ENCODE measurements around the gene RYR3. TPM values are rescaled to one million over a fixed set of nuclear protein-coding genes. Genes with fewer than 3 reads are reported as not detected.

The RYR3 gene
- total RNA-seq, 1 donor from 2014 or later, result 0.32 TPM

GRCh38 chr15:33395846-33396245, 85.1 kb downstream of the RYR3 start:
- Histone ChIP-seq H3K27me3 (ENCODE audit: low read depth) (no peaks in the 10 kb centered on the region), H3K36me3 (no peaks in the 10 kb centered on the region), H3K9me3 (no peaks in the 10 kb centered on the region), H3K4me1 (no peaks in the 10 kb centered on the region), H3K4me3 (no peak overlapping the region), H3K27ac (no peak overlapping the region)
- ATAC-seq (no peak), DNase-seq (no peak)
- TF ChIP-seq, protein P1, sequence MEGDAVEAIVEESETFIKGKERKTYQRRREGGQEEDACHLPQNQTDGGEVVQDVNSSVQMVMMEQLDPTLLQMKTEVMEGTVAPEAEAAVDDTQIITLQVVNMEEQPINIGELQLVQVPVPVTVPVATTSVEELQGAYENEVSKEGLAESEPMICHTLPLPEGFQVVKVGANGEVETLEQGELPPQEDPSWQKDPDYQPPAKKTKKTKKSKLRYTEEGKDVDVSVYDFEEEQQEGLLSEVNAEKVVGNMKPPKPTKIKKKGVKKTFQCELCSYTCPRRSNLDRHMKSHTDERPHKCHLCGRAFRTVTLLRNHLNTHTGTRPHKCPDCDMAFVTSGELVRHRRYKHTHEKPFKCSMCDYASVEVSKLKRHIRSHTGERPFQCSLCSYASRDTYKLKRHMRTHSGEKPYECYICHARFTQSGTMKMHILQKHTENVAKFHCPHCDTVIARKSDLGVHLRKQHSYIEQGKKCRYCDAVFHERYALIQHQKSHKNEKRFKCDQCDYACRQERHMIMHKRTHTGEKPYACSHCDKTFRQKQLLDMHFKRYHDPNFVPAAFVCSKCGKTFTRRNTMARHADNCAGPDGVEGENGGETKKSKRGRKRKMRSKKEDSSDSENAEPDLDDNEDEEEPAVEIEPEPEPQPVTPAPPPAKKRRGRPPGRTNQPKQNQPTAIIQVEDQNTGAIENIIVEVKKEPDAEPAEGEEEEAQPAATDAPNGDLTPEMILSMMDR (IDR thresholded peaks at IDR 0.05), result no peak
- intact Hi-C loops (cut with DNase I), result no loop called here

DNA sequence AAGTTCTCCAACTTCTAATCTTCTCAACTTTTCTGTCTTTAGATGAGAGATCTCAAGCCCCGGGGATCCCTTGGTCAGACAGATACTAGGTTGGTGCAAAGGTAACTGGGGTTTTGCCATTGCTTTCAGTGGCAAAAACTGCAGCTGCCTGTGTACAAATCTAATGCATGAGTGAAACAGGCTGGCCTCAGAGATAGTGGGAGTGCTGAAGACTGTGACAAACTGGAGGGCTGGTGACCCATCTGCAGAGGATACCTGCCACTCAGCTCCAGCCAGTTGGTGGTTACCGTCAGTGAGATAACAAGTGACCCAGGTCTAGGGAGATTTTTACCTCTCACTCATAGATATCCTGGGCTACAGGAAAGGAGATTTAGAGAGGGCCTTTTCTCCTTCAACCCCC, 85.7 kb downstream of the RYR3 start:
- Histone ChIP-seq H3K36me3 (no peaks in the 10 kb centered on the region), H3K4me1 (no peaks in the 10 kb centered on the region), H3K4me3 (no peak overlapping the region), H3K27me3 (ENCODE audit: low read depth) (no peaks in the 10 kb centered on the region), H3K9me3 (no peaks in the 10 kb centered on the region), H3K27ac (no peak overlapping the region)
- DNase-seq (no peak), ATAC-seq (no peak)
- intact Hi-C loops (cut with DNase I), result no loop called here
- TF ChIP-seq, protein P1 (IDR thresholded peaks at IDR 0.05), result no peak

DNA sequence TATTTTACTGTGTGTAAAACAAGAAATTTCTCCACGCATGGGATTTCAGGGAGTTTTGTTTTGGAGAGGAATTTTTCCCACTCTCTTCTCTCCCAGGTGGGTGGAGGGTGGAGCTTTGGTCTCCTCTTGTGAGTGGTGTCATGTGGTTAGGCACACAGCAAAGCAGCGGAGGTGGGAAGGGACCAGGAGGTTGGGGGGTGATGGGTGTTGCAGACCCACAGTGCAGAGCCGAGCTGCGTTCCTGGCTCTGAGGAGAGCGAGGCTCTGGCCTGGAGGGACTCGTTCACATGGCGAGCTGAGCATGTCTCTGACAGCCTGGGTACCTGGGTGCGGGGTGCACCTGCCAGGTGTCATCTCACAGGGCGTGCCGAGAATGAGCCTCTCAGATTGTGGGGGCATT, 87.8 kb downstream of the RYR3 start:
- H3K9me3 ChIP-seq, result no peaks in the 10 kb centered on the region
- no peak overlapping the region for H3K27ac ChIP-seq
- H3K4me3 ChIP-seq, result no peak overlapping the region
- intact Hi-C loops (cut with DNase I), result no loop called here
- no peaks in the 10 kb centered on the region for H3K27me3 ChIP-seq (ENCODE audit: low read depth)
- no peaks in the 10 kb centered on the region for H3K36me3 ChIP-seq
- H3K4me1 ChIP-seq, result no peaks in the 10 kb centered on the region
- ATAC-seq (peak in 1 of 2 donors; percentile 34), DNase-seq (no peak)
- TF ChIP-seq, protein P1 (IDR thresholded peaks at IDR 0.05), result no peak

- no peaks in the 10 kb centered on the region for H3K36me3 ChIP-seq
- DNase-seq (no peak), ATAC-seq (no peak)
- no peaks in the 10 kb centered on the region for H3K9me3 ChIP-seq
- H3K4me1 ChIP-seq, result no peaks in the 10 kb centered on the region
- H3K4me3 ChIP-seq, result no peak overlapping the region
- intact Hi-C loops (cut with DNase I), result no loop called here
- H3K27ac ChIP-seq, result no peak overlapping the region
- TF ChIP-seq, protein P1 (IDR thresholded peaks at IDR 0.05), result no peak
- no peaks in the 10 kb centered on the region for H3K27me3 ChIP-seq (ENCODE audit: low read depth)
These were observed 90.2 kb downstream of the RYR3 start for GRCh38 chr15:33400941-33401340.

DNA sequence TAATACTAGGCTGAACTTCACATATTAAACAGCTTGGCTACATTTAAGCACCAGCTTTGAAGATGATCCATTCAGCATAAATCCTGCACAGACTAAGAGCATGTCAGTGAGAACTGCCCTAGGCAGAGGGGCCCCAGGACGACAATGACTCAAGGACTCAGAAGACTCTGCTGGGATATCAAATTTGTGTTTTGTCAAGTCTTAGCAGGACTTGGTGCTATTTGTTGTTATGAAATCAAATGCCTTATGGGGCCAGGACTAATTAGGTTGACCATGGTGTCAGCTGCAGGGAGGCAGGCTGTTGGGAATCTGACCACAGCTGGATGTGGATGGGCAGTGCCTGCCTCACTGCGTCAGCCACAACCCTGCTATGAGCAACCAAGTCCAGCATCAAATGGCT, 91.8 kb downstream of the RYR3 start:
- TF ChIP-seq, protein P1 (IDR thresholded peaks at IDR 0.05), result no peak
- DNase-seq, result no peak
- Histone ChIP-seq H3K36me3 (no peaks in the 10 kb centered on the region), H3K27me3 (ENCODE audit: low read depth) (no peaks in the 10 kb centered on the region), H3K4me1 (no peaks in the 10 kb centered on the region), H3K27ac (no peak overlapping the region), H3K4me3 (no peak overlapping the region), H3K9me3 (no peaks in the 10 kb centered on the region)
- ATAC-seq, result no peak
- intact Hi-C loops (cut with DNase I), result no loop called here

DNA sequence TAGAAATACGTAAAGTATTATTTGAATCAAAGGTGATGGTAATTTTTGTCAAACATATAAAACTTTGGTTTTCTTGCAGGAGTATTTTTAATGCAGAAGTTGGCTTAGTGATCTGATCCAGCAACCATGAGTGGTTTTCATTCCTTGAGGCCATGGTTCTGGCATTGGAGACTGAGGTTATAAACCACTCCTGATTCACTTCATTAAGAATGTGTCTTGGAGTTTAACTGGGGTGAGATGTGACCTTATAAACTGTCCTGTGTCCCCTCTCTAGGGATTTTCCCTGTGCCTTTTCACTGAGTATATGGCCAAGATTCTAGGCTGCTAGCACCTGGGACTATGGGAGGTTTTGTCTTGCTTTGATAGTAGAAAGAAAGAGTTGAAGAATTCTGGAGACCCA, 94.3 kb downstream of the RYR3 start:
- no peak for DNase-seq
- H3K4me3 ChIP-seq, result no peak overlapping the region
- TF ChIP-seq, protein P1 (IDR thresholded peaks at IDR 0.05), result no peak
- intact Hi-C loops (cut with DNase I), result no loop called here
- no peaks in the 10 kb centered on the region for H3K9me3 ChIP-seq
- H3K27ac ChIP-seq, result no peak overlapping the region
- H3K36me3 ChIP-seq, result no peaks in the 10 kb centered on the region
- no peaks in the 10 kb centered on the region for H3K27me3 ChIP-seq (ENCODE audit: low read depth)
- ATAC-seq, result no peak
- H3K4me1 ChIP-seq, result no peaks in the 10 kb centered on the region
